Gastrocnemius medialis (tissue), 4 donors: ENCODE measurements around the gene KIRREL3. TPM values are rescaled to one million over a fixed set of nuclear protein-coding genes. Genes with fewer than 3 reads are reported as not detected.

ENCODE experiments used
- ATAC-seq, 2 donors: fragments of 150-250 bp; one replicate each; pipeline ENCODE4 v1.9.1; 2016
- DNase-seq, 2 donors: peaks; one replicate each; pipeline ENCODE4 v3.0.0-alpha.2; 2019
- H3K27ac ChIP-seq, 4 donors: fragments of 200-600 bp; sonication (generic); 1 replicate in 1 of 4; 2 replicates in 3 of 4; pipeline ENCODE4 v1.5.1; 2016 to 2018; ENCODE audit warnings: mild to moderate bottlenecking in 2 of 4, moderate library complexity in 1 of 4
- H3K27me3 ChIP-seq, 3 donors: fragments of 200-600 bp; sonication (generic) in 2 of 3; 1 replicate in 1 of 3; 2 replicates in 2 of 3; pipeline versions ENCODE4 v1.5.1 to v1.6.0; 2016 to 2019; ENCODE audit warnings: mild to moderate bottlenecking in 1 of 3, moderate library complexity in 1 of 3
- H3K36me3 ChIP-seq, 2 donors: fragments of 200-600 bp; sonication (generic) in 1 of 2; one replicate each; pipeline ENCODE4 v1.5.1; 2017 to 2018
- H3K4me1 ChIP-seq, 2 donors: fragments of 200-600 bp; sonication (generic) in 1 of 2; one replicate each; pipeline ENCODE4 v1.5.1; 2016 to 2017; ENCODE audit warnings: mild to moderate bottlenecking in 2 of 2
- H3K4me3 ChIP-seq, 4 donors: fragments of 200-600 bp; sonication (generic) in 3 of 4; 1 replicate in 1 of 4; 2 replicates in 3 of 4; pipeline ENCODE4 v1.5.1; 2016 to 2019; ENCODE audit warnings: mild to moderate bottlenecking in 2 of 4
- H3K9me3 ChIP-seq, 3 donors: fragments of 200-600 bp; sonication (generic) in 2 of 3; 1 replicate in 1 of 3; 2 replicates in 2 of 3; pipeline ENCODE4 v1.5.1; 2016 to 2019
- CTCF ChIP-seq, 5 experiments: fragments of 450-650 bp in 3 of 5; fragments of 200-600 bp in 2 of 5; sonication (generic) in 2 of 5; IDR thresholded peaks in 4 of 5; conservative IDR thresholded peaks in 1 of 5; 1 replicate in 4 of 5; 2 replicates in 1 of 5; pipeline ENCODE4 v1.5.1; 2016 to 2019; ENCODE audit warnings: antibody characterized with exemption in 5 of 5, mild to moderate bottlenecking in 3 of 5, moderate library complexity in 3 of 5
- POLR2A ChIP-seq, 2 donors: fragments of 450-650 bp; IDR thresholded peaks; one replicate each; pipeline ENCODE4 v1.6.1; 2017; ENCODE audit warnings: antibody characterized with exemption in 2 of 2, mild to moderate bottlenecking in 2 of 2, moderate library complexity in 2 of 2
- in situ Hi-C, 4 donors: fragments of 200-750 bp; cut with MboI; loops; one replicate each; pipeline versions ENCODE4 v1.15.0 to v1.8.0; 2017; ENCODE audit warnings: low sequenced_read_pairs in 4 of 4
- intact Hi-C: fragments of 100-400 bp; cut with DNase I; formaldehyde crosslinking; loops from one replicate; pipeline ENCODE4 v1.15.1; 2023; ENCODE audit warnings: low total_unique reads
- total RNA-seq, 4 donors: library from RNA; depleted of rRNA; stranded (reverse); fragments of >200 nt; gene quantifications; one replicate each; pipeline versions ENCODE4 v1.1.0 to v1.2.3, GENCODE V29; 2016

KIRREL3 gene
- total RNA-seq, 4 donors from 2014 or later = 0.10 TPM; not detected in 3

- H3K27ac ChIP-seq = no peak overlapping the region
- in situ Hi-C loops = loop anchor here (10.0 to 25.0 kb wide), 3 partner anchors 541 to 898 kb away; no protein-coding TSS in a partner anchor
- intact Hi-C loops = no loop called here
Measured at GRCh38 chr11:126446581-126446980, 554.0 kb downstream of the KIRREL3 start.

GRCh38 chr11:126444072-126444471 is 556.5 kb downstream of the KIRREL3 start:
- intact Hi-C loops (loop anchor here (5.0 kb wide), 1 partner anchor 548 kb away; no protein-coding TSS in a partner anchor), in situ Hi-C loops (loop anchor here (10.0 to 25.0 kb wide), 3 partner anchors 543 to 901 kb away; no protein-coding TSS in a partner anchor)
- ATAC-seq = no peak

More at GRCh38 chr11:126446581-126446980, 554.0 kb downstream of the KIRREL3 start:
- no peaks in the 10 kb centered on the region for H3K9me3 ChIP-seq
- no peak for DNase-seq
- peaks cover 0 to 3% (median 0%) of the 10 kb centered on the region in 3 donors for H3K27me3 ChIP-seq
- H3K36me3 ChIP-seq = no peaks in the 10 kb centered on the region
- no peaks in the 10 kb centered on the region for H3K4me1 ChIP-seq
- ATAC-seq = no peak
- no peak overlapping the region for H3K4me3 ChIP-seq
- TF ChIP-seq CTCF (IDR thresholded peaks at IDR 0.05 in 4 of 5, conservative IDR thresholded peaks at IDR 0.05 in 1 of 5) (no peak), POLR2A (IDR thresholded peaks at IDR 0.05) (no peak)

GRCh38 chr11:126443120-126443519 is 557.5 kb downstream of the KIRREL3 start:
- H3K4me3 ChIP-seq = no peak overlapping the region
- H3K27me3 ChIP-seq = peaks cover 0 to 3% (median 0%) of the 10 kb centered on the region in 3 donors
- intact Hi-C loops = loop anchor here (5.0 kb wide), 1 partner anchor 549 kb away; no protein-coding TSS in a partner anchor
- in situ Hi-C loops = loop anchor here (10.0 to 25.0 kb wide), 3 partner anchors 544 to 902 kb away; no protein-coding TSS in a partner anchor
- no peak for ATAC-seq
- no peak for TF ChIP-seq POLR2A (IDR thresholded peaks at IDR 0.05)
- no peak for TF ChIP-seq CTCF (IDR thresholded peaks at IDR 0.05 in 4 of 5, conservative IDR thresholded peaks at IDR 0.05 in 1 of 5)
- no peak for DNase-seq
- no peaks in the 10 kb centered on the region for H3K9me3 ChIP-seq
- H3K27ac ChIP-seq = no peak overlapping the region
- H3K36me3 ChIP-seq = no peaks in the 10 kb centered on the region
- H3K4me1 ChIP-seq = no peaks in the 10 kb centered on the region

More at GRCh38 chr11:126444072-126444471, 556.5 kb downstream of the KIRREL3 start:
- Histone ChIP-seq H3K4me3 (no peak overlapping the region), H3K36me3 (no peaks in the 10 kb centered on the region), H3K9me3 (no peaks in the 10 kb centered on the region), H3K4me1 (no peaks in the 10 kb centered on the region), H3K27me3 (peaks cover 0 to 3% (median 0%) of the 10 kb centered on the region in 3 donors), H3K27ac (no peak overlapping the region)
- TF ChIP-seq POLR2A (IDR thresholded peaks at IDR 0.05) = no peak
- no peak for TF ChIP-seq CTCF (IDR thresholded peaks at IDR 0.05 in 4 of 5, conservative IDR thresholded peaks at IDR 0.05 in 1 of 5)
- no peak for DNase-seq

- Histone ChIP-seq H3K9me3 (no peaks in the 10 kb centered on the region), H3K27me3 (peaks cover 0 to 3% (median 0%) of the 10 kb centered on the region in 3 donors), H3K27ac (no peak overlapping the region), H3K4me3 (no peak overlapping the region), H3K36me3 (no peaks in the 10 kb centered on the region), H3K4me1 (no peaks in the 10 kb centered on the region)
- TF ChIP-seq CTCF (IDR thresholded peaks at IDR 0.05 in 4 of 5, conservative IDR thresholded peaks at IDR 0.05 in 1 of 5) (peak; percentile 91 to 96 (median 93)), POLR2A (IDR thresholded peaks at IDR 0.05) (no peak)
- ATAC-seq = peak; percentile 55 to 85
- in situ Hi-C loops = loop anchor here (10.0 to 25.0 kb wide), 3 partner anchors 546 to 904 kb away; no protein-coding TSS in a partner anchor
- intact Hi-C loops = loop anchor here (1.0 to 5.0 kb wide), 3 partner anchors 39 to 906 kb away; no protein-coding TSS in a partner anchor
- peak; percentile 46 to 50 for DNase-seq
Measured at GRCh38 chr11:126440792-126441514, 559.6 kb downstream of the KIRREL3 start.
